KMS-11 (cell line): ENCODE data around the gene EPHA3.

Source experiments
- H2AFZ ChIP-seq: fragments of 200-600 bp; sonication (generic); 2 replicates; pipeline ENCODE4 v1.6.1; 2016; ENCODE audit warnings: antibody characterized with exemption, mixed run types, low read depth
- H3K27ac ChIP-seq: fragments of 200-600 bp; sonication (generic); 2 replicates; pipeline ENCODE4 v1.6.1; 2016; ENCODE audit warnings: mild to moderate bottlenecking, mixed run types
- H3K27me3 ChIP-seq: fragments of 200-600 bp; sonication (generic); 2 replicates; pipeline ENCODE4 v1.6.1; 2017; ENCODE audit warnings: mild to moderate bottlenecking, low read depth, mixed run types, moderate library complexity; ENCODE audit not compliant: insufficient read depth
- H3K36me3 ChIP-seq: fragments of 200-600 bp; sonication (generic); 2 replicates; pipeline ENCODE4 v1.6.1; 2017; ENCODE audit warnings: mild to moderate bottlenecking, mixed run types; ENCODE audit not compliant: insufficient read depth
- H3K4me1 ChIP-seq: fragments of 200-600 bp; sonication (generic); 2 replicates; pipeline ENCODE4 v1.6.1; 2016; ENCODE audit warnings: mild to moderate bottlenecking, low read depth, mixed run types; ENCODE audit not compliant: poor library complexity, severe bottlenecking
- H3K4me2 ChIP-seq: fragments of 200-600 bp; sonication (generic); 2 replicates; pipeline ENCODE4 v1.7.0; 2016; ENCODE audit warnings: mild to moderate bottlenecking, mixed run types
- H3K4me3 ChIP-seq: fragments of 200-600 bp; sonication (generic); IDR thresholded peaks from 2 replicates; pipeline ENCODE4 v1.6.1; 2017; ENCODE audit warnings: low read depth, low read length, mixed read lengths; ENCODE audit not compliant: insufficient read depth
- H3K79me2 ChIP-seq: fragments of 200-600 bp; sonication (generic); 2 replicates; pipeline ENCODE4 v1.6.1; 2016; ENCODE audit warnings: low read depth, mixed run types; ENCODE audit not compliant: insufficient read depth
- H3K9ac ChIP-seq: fragments of 200-600 bp; sonication (generic); 2 replicates; pipeline ENCODE4 v1.6.1; 2016; ENCODE audit warnings: mild to moderate bottlenecking, mixed run types
- H4K20me1 ChIP-seq: fragments of 200-600 bp; sonication (generic); 2 replicates; pipeline ENCODE4 v1.6.1; 2016; ENCODE audit warnings: mild to moderate bottlenecking, mixed run types; ENCODE audit not compliant: insufficient read depth
- TF ChIP-seq, protein P1 (sequence below): fragments of 200-600 bp; sonication (generic); conservative IDR thresholded peaks from 2 replicates; pipeline ENCODE4 v1.6.1; 2017; ENCODE audit warnings: low read depth, mild to moderate bottlenecking, antibody characterized with exemption, low read length, moderate library complexity, mixed read lengths

EPHA3 gene

DNA sequence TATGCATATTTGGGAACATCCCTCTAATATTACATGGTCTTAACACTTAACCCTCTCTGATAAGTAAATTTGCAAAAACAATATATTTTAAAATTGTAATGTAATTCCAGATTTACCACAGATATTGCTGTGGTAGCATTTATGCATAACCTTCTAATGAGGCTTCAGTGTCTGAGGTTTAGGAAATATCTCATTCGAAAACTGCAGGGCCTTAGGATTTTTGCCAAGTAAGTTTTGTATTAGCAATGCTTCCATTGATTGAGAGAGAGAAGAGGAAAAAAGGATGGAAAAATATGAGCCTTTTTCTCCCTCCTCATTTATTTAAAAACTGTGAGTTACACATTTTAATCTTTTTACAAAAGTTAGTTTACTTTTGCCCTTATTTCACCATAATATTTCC, 294.6 kb downstream of the EPHA3 start:
- Histone ChIP-seq H4K20me1 (no peaks in the 10 kb centered on the region), H3K4me3 (no peak overlapping the region), H3K27ac (no peak overlapping the region), H3K4me1 (no peaks in the 10 kb centered on the region), H3K36me3 (no peaks in the 10 kb centered on the region), H3K4me2 (no peak overlapping the region), H2AFZ (no peak overlapping the region), H3K27me3 (no peaks in the 10 kb centered on the region), H3K79me2 (no peaks in the 10 kb centered on the region), H3K9ac (no peak overlapping the region)
- TF ChIP-seq, protein P1, sequence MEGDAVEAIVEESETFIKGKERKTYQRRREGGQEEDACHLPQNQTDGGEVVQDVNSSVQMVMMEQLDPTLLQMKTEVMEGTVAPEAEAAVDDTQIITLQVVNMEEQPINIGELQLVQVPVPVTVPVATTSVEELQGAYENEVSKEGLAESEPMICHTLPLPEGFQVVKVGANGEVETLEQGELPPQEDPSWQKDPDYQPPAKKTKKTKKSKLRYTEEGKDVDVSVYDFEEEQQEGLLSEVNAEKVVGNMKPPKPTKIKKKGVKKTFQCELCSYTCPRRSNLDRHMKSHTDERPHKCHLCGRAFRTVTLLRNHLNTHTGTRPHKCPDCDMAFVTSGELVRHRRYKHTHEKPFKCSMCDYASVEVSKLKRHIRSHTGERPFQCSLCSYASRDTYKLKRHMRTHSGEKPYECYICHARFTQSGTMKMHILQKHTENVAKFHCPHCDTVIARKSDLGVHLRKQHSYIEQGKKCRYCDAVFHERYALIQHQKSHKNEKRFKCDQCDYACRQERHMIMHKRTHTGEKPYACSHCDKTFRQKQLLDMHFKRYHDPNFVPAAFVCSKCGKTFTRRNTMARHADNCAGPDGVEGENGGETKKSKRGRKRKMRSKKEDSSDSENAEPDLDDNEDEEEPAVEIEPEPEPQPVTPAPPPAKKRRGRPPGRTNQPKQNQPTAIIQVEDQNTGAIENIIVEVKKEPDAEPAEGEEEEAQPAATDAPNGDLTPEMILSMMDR: no peak

DNA sequence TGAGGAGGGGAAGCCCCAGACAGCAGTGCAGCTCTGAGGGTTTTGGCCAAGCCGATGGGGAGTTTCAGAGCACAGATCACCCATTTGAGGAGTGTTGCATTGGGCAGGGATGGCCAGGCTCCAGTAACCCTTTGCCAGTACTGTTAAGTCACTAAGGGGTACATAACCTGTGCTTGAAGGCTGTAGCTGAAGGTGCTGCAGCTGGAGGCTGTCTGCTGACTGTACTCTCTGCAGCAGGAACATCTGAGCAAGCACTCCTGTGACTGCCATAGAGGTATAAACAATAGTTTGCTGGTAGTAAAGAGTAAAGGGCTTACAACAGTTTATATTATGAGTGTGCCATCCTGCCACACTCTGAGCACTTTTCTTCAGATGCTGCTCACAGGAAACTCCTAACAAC, 297.8 kb downstream of the EPHA3 start:
- Histone ChIP-seq H3K36me3 (no peaks in the 10 kb centered on the region), H3K4me1 (no peaks in the 10 kb centered on the region), H3K9ac (no peak overlapping the region), H3K79me2 (no peaks in the 10 kb centered on the region), H4K20me1 (no peaks in the 10 kb centered on the region), H3K27ac (no peak overlapping the region), H2AFZ (no peak overlapping the region), H3K27me3 (no peaks in the 10 kb centered on the region), H3K4me3 (no peak overlapping the region), H3K4me2 (no peak overlapping the region)
- TF ChIP-seq, protein P1: no peak

DNA sequence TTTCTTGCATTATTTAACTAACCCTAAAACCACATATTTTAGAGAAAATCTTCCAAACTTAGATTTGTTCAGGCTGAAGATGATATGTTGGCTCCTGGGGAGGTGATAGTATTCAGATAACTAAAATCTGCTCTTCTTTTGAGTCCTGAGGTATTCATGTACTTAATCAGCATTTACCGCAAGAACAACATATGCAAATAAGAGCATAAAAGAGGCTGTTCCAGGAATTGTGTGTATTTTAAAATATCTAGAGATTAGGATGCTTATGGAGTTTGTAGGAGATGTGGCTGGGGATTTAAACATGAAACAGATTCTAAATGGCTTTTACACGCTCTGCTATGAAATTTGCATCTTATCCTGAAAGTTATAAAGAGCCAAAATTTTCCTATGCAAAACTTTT, 298.2 kb downstream of the EPHA3 start:
- Histone ChIP-seq H3K79me2 (no peaks in the 10 kb centered on the region), H3K27me3 (no peaks in the 10 kb centered on the region), H3K27ac (no peak overlapping the region), H3K9ac (no peak overlapping the region), H2AFZ (no peak overlapping the region), H3K4me2 (no peak overlapping the region), H3K4me1 (no peaks in the 10 kb centered on the region), H3K36me3 (no peaks in the 10 kb centered on the region), H3K4me3 (no peak overlapping the region), H4K20me1 (no peaks in the 10 kb centered on the region)
- TF ChIP-seq, protein P1: no peak

DNA sequence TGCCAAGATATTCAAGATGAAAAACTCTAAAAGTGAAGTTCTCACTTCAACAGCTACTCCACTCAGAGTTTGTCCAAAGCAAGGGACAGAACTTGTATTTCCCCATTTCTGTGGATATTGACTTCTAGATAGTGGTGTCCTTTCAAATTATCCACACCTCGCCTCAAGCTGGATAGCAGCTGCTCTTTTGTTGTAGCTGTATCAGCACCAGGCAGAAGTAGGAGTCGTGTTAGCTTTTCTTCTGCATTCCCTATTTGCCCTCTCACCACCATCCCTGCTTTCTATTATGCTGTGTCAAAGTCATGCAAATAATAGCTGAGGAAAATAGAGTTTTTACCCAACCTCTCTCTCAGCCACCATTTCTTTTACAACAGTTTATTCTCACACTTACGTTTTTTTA, 303.8 kb downstream of the EPHA3 start:
- Histone ChIP-seq H3K36me3 (no peaks in the 10 kb centered on the region), H3K4me3 (no peak overlapping the region), H3K9ac (no peak overlapping the region), H3K27ac (no peak overlapping the region), H3K4me1 (no peaks in the 10 kb centered on the region), H3K4me2 (no peak overlapping the region), H3K27me3 (no peaks in the 10 kb centered on the region), H3K79me2 (no peaks in the 10 kb centered on the region), H4K20me1 (no peaks in the 10 kb centered on the region), H2AFZ (no peak overlapping the region)
- TF ChIP-seq, protein P1: no peak

DNA sequence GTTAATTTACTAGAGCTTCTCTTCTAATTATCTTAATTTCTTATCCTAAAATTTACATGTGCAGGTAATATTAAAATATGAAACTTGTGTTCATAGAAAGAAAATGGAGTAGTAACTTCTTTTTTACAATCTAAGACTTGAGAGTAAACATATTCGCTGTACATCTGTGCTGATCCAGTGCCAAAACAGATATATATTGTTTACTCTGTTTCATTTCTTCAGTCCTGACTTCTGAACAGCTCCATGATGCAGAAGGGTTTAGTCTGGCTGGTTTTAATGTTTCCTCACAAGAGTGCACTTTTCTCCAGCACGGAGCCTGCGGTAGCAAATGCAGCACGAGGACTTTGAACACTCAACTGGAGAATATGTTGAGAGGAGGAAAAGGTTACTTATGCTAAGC, 306.8 kb downstream of the EPHA3 start:
- Histone ChIP-seq H3K9ac (no peak overlapping the region), H3K36me3 (no peaks in the 10 kb centered on the region), H4K20me1 (no peaks in the 10 kb centered on the region), H3K27me3 (no peaks in the 10 kb centered on the region), H3K4me1 (no peaks in the 10 kb centered on the region), H2AFZ (no peak overlapping the region), H3K4me3 (no peak overlapping the region), H3K4me2 (no peak overlapping the region), H3K79me2 (no peaks in the 10 kb centered on the region), H3K27ac (no peak overlapping the region)
- TF ChIP-seq, protein P1: no peak
